ENCODE data around the gene SFT2D3.

SFT2D3 gene

DNA sequence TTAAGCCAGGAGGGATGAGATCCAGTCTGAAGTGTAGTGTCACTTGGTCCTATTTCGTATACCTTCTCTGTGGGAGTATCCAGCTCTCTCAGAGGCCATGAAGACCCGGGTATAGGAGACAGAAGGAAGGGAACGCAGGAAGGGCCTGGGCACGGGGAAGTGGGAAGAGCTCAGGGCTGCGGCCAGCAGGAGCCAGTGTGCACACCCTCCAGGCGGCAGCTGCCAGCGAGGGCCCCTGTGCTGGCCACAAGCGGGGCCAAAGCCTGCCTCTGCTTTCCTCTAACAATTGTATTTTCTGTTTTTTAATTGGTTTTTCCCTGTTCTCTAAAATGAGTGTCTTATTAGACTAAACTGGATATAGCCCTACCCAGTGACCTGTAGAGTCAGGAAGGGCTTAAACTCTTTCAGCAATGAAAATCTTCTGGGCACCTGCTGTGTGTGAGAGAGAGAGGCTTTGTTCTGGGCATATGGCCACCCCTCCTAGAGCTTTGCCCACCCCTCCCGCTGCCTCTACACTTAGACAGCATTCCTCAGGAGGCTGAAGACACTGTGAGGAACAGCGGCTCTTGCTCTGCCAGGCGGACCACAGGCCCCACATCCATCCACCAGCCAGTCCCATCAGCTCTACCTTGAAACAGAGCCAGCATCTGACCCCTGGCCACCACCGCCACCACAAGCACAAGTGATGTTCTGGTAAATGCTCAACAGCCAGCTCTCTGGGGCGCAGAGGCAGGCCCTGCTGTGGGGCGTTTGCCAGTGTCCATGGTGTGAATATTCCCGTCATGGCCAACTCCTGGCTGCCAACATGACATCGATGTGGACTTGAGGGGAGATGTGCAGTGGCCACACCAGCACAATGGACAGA lies 45.9 kb upstream of the SFT2D3 start:
- no peak overlapping the region for H2AFZ ChIP-seq (ENCODE audit: low read depth, low read length)
- no peak for DNase-seq
- no peaks in the 10 kb centered on the region for H3K27me3 ChIP-seq (ENCODE audit: insufficient read depth, low read length, poor library complexity)
- no peak for ATAC-seq (ENCODE audit: insufficient read depth, low read depth)
- H4K20me1 ChIP-seq (ENCODE audit: insufficient read depth, low read length) = no peaks in the 10 kb centered on the region
- H3K4me1 ChIP-seq (ENCODE audit: insufficient read depth, low read length) = peaks cover 24% of the 10 kb centered on the region
- H3K79me2 ChIP-seq (ENCODE audit: insufficient read depth, low read length) = no peaks in the 10 kb centered on the region
- H3K9ac ChIP-seq (ENCODE audit: low read depth, low read length) = no peak overlapping the region
- H3K36me3 ChIP-seq (ENCODE audit: insufficient read depth, low read length) = no peaks in the 10 kb centered on the region
- TF ChIP-seq EZH2 (IDR thresholded peaks at IDR 0.05; ENCODE audit: borderline replicate concordance, low read depth, low read length, severe bottlenecking) = no peak
- TF ChIP-seq, protein P1, sequence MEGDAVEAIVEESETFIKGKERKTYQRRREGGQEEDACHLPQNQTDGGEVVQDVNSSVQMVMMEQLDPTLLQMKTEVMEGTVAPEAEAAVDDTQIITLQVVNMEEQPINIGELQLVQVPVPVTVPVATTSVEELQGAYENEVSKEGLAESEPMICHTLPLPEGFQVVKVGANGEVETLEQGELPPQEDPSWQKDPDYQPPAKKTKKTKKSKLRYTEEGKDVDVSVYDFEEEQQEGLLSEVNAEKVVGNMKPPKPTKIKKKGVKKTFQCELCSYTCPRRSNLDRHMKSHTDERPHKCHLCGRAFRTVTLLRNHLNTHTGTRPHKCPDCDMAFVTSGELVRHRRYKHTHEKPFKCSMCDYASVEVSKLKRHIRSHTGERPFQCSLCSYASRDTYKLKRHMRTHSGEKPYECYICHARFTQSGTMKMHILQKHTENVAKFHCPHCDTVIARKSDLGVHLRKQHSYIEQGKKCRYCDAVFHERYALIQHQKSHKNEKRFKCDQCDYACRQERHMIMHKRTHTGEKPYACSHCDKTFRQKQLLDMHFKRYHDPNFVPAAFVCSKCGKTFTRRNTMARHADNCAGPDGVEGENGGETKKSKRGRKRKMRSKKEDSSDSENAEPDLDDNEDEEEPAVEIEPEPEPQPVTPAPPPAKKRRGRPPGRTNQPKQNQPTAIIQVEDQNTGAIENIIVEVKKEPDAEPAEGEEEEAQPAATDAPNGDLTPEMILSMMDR (IDR thresholded peaks at IDR 0.05; ENCODE audit: borderline replicate concordance, extremely low read depth, low read length, poor library complexity, severe bottlenecking) = no peak
- H3K27ac ChIP-seq (ENCODE audit: low read length) = no peak overlapping the region
- H3K4me3 ChIP-seq (ENCODE audit: low read depth in 1 of 2, low read length in 2 of 2) = no peak overlapping the region
- no peak overlapping the region for H3K4me2 ChIP-seq (ENCODE audit: insufficient read depth, low read length)
- no peaks in the 10 kb centered on the region for H3K9me3 ChIP-seq (ENCODE audit: insufficient read depth, low read length, severe bottlenecking)

DNA sequence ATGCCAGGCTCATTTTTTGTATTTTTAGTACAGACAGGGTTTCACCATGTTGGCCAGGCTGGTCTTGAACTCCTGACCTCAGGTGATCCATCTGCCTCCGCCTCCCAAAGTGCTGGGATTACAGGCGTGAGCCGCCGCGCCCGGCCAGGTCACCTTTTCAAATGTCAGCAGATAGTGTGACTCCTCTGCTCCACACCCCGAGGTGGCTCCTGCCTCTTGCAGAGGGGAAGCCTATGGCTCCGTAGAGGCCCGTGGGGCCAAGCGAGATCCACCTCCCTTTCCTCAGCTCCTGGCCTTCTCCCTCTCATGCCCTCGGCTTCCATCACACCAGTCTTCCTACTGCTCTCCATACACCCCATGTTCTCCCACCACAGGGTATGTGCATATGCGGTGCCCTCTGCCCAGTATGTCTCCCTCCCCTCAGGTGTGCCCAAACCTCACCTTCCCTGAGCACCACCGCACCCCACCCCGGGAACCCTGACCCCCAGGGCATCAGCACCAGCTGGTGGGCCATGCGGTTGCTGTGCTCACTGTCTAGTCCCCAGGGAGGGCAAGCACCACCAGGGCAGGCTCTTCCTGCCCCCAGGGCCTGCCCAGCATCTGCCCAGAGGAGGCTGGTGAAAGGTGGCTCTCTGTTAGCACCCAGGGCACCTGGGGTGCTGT lies 44.6 kb upstream of the SFT2D3 start:
- ATAC-seq (ENCODE audit: insufficient read depth, low read depth) (no peak), DNase-seq (no peak)
- Histone ChIP-seq H3K27ac (ENCODE audit: low read length) (no peak overlapping the region), H3K4me2 (ENCODE audit: insufficient read depth, low read length) (no peak overlapping the region), H3K9me3 (ENCODE audit: insufficient read depth, low read length, severe bottlenecking) (no peaks in the 10 kb centered on the region), H3K4me1 (ENCODE audit: insufficient read depth, low read length) (peaks cover 22% of the 10 kb centered on the region), H3K79me2 (ENCODE audit: insufficient read depth, low read length) (no peaks in the 10 kb centered on the region), H4K20me1 (ENCODE audit: insufficient read depth, low read length) (no peaks in the 10 kb centered on the region), H3K9ac (ENCODE audit: low read depth, low read length) (no peak overlapping the region), H3K27me3 (ENCODE audit: insufficient read depth, low read length, poor library complexity) (no peaks in the 10 kb centered on the region), H2AFZ (ENCODE audit: low read depth, low read length) (no peak overlapping the region), H3K36me3 (ENCODE audit: insufficient read depth, low read length) (no peaks in the 10 kb centered on the region), H3K4me3 (ENCODE audit: low read depth in 1 of 2, low read length in 2 of 2) (no peak overlapping the region)
- TF ChIP-seq, protein P1 (IDR thresholded peaks at IDR 0.05; ENCODE audit: borderline replicate concordance, extremely low read depth, low read length, poor library complexity, severe bottlenecking) = no peak
- TF ChIP-seq EZH2 (IDR thresholded peaks at IDR 0.05; ENCODE audit: borderline replicate concordance, low read depth, low read length, severe bottlenecking) = no peak

DNA sequence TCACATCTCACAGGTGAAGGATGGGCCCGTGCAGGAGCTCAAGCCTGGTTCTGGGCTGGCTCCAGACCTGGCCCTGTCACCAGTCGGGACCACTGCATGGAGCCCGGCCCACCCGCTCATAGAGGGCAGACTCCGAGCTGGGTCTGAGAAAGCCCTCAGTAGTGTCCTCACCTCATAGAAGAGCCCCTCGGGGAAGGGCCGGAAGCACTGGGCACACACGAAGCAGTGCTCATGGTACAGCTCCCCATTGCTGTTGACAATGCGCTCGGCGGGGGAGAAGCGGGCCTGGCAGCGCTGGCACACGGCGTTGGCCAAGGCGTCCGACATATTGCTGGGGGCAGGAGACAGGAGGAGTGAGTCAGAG lies 44.1 kb upstream of the SFT2D3 start:
- Histone ChIP-seq H3K27me3 (ENCODE audit: insufficient read depth, low read length, poor library complexity) (no peaks in the 10 kb centered on the region), H3K36me3 (ENCODE audit: insufficient read depth, low read length) (no peaks in the 10 kb centered on the region), H3K27ac (ENCODE audit: low read length) (no peak overlapping the region), H3K4me1 (ENCODE audit: insufficient read depth, low read length) (peaks cover 19% of the 10 kb centered on the region), H3K9ac (ENCODE audit: low read depth, low read length) (no peak overlapping the region), H3K4me3 (ENCODE audit: low read depth in 1 of 2, low read length in 2 of 2) (no peak overlapping the region), H4K20me1 (ENCODE audit: insufficient read depth, low read length) (no peaks in the 10 kb centered on the region), H3K9me3 (ENCODE audit: insufficient read depth, low read length, severe bottlenecking) (no peaks in the 10 kb centered on the region), H2AFZ (ENCODE audit: low read depth, low read length) (no peak overlapping the region), H3K79me2 (ENCODE audit: insufficient read depth, low read length) (no peaks in the 10 kb centered on the region), H3K4me2 (ENCODE audit: insufficient read depth, low read length) (no peak overlapping the region)
- TF ChIP-seq EZH2 (IDR thresholded peaks at IDR 0.05; ENCODE audit: borderline replicate concordance, low read depth, low read length, severe bottlenecking) = no peak
- TF ChIP-seq, protein P1 (IDR thresholded peaks at IDR 0.05; ENCODE audit: borderline replicate concordance, extremely low read depth, low read length, poor library complexity, severe bottlenecking) = no peak
- ATAC-seq (ENCODE audit: insufficient read depth, low read depth) (no peak), DNase-seq (no peak)

Data from DND-41 (cell line).